Measurements from ENCODE around the gene CCDC15. TPM values are rescaled to one million over a fixed set of nuclear protein-coding genes. Genes with fewer than 3 reads are reported as not detected.
"Not testable (repeated sequence)": the region's sequence is repeated elsewhere in the genome, so short reads cannot be mapped to it uniquely, and the experiment has no call there.

CCDC15 gene
- total RNA-seq, 1 experiment from 2014 or later: 8.6 TPM

- no peak overlapping the region for H3K27ac ChIP-seq (ENCODE audit: low read length)
- no peak overlapping the region for H2AFZ ChIP-seq (ENCODE audit: low read length)
- DNase-seq (peak; percentile 43), ATAC-seq (peak; percentile 20; the same call in 1 of the 2 replicates)
- H4K20me1 ChIP-seq (ENCODE audit: low read length): no peaks in the 10 kb centered on the region
- ChIA-PET POLR2A (ENCODE audit: unreplicated experiment) (no interaction called here), CTCF (no interaction called here)
- no peak overlapping the region for H3K4me3 ChIP-seq (ENCODE audit: low read length)
- no peaks in the 10 kb centered on the region for H3K79me2 ChIP-seq (ENCODE audit: low read length)
- no TSS peak for BruUV-seq (replicated peaks)
- H3K27me3 ChIP-seq (ENCODE audit: low read length): no peaks in the 10 kb centered on the region
- no peaks in the 10 kb centered on the region for H3K36me3 ChIP-seq (ENCODE audit: low read depth, low read length)
- no peaks in the 10 kb centered on the region for H3K9me3 ChIP-seq (ENCODE audit: low read length)
- H3F3A ChIP-seq (ENCODE audit: low read length, unreplicated experiment): no peaks in the 10 kb centered on the region
- no peaks in the 10 kb centered on the region for H3K4me1 ChIP-seq (ENCODE audit: insufficient read depth, low read length)
- H3K4me2 ChIP-seq (ENCODE audit: low read length): no peak overlapping the region
- TF ChIP-seq CTCF (conservative IDR thresholded peaks at IDR 0.05; ENCODE audit: low read depth, low read length): no peak
- TF ChIP-seq EZH2phosphoT487 (IDR thresholded peaks at IDR 0.05; ENCODE audit: borderline replicate concordance, low read length): no peak
- TF ChIP-seq EZH2 (IDR thresholded peaks at IDR 0.05; ENCODE audit: low read length, unreplicated experiment): no peak
- intact Hi-C loops (cut with micrococcal nuclease): no loop called here
- no peaks in the 10 kb centered on the region for H3K9me2 ChIP-seq (replicated peaks; ENCODE audit: low read length)
- no peak overlapping the region for H3K9ac ChIP-seq (ENCODE audit: low read length)
Observed at GRCh38 chr11:125053167-125053566, 99.2 kb downstream of the CCDC15 start.

GRCh38 chr11:125055107-125055715 lies 101.2 kb downstream of the CCDC15 start:
- Histone ChIP-seq H3K4me3 (ENCODE audit: low read length) (no peak overlapping the region), H3K36me3 (ENCODE audit: low read depth, low read length) (no peaks in the 10 kb centered on the region), H3K4me1 (ENCODE audit: insufficient read depth, low read length) (no peaks in the 10 kb centered on the region), H3K4me2 (ENCODE audit: low read length) (no peak overlapping the region), H3K9me3 (ENCODE audit: low read length) (no peaks in the 10 kb centered on the region), H4K20me1 (ENCODE audit: low read length) (no peaks in the 10 kb centered on the region), H3K9me2 (replicated peaks; ENCODE audit: low read length) (no peaks in the 10 kb centered on the region), H3K79me2 (ENCODE audit: low read length) (no peaks in the 10 kb centered on the region), H3F3A (ENCODE audit: low read length, unreplicated experiment) (no peaks in the 10 kb centered on the region), H3K27me3 (ENCODE audit: low read length) (no peaks in the 10 kb centered on the region), H2AFZ (ENCODE audit: low read length) (no peak overlapping the region), H3K9ac (ENCODE audit: low read length) (no peak overlapping the region), H3K27ac (ENCODE audit: low read length) (no peak overlapping the region)
- CTCF ChIA-PET: no interaction called here
- peak; percentile 48 for DNase-seq
- POLR2A ChIA-PET (ENCODE audit: unreplicated experiment): no interaction called here
- no peak for TF ChIP-seq EZH2phosphoT487 (IDR thresholded peaks at IDR 0.05; ENCODE audit: borderline replicate concordance, low read length)
- TF ChIP-seq CTCF (conservative IDR thresholded peaks at IDR 0.05; ENCODE audit: low read depth, low read length): no peak
- no peak for TF ChIP-seq EZH2 (IDR thresholded peaks at IDR 0.05; ENCODE audit: low read length, unreplicated experiment)
- BruUV-seq (replicated peaks): no TSS peak
- intact Hi-C loops (cut with micrococcal nuclease): no loop called here
- peak; percentile 59 for ATAC-seq

GRCh38 chr11:125056111-125056510 lies 102.1 kb downstream of the CCDC15 start:
- H3K9me2 ChIP-seq (replicated peaks; ENCODE audit: low read length); H3F3A ChIP-seq (ENCODE audit: low read length, unreplicated experiment); H3K27ac ChIP-seq (ENCODE audit: low read length); ATAC-seq; H3K4me3 ChIP-seq (ENCODE audit: low read length); H3K27me3 ChIP-seq (ENCODE audit: low read length); H3K79me2 ChIP-seq (ENCODE audit: low read length); H3K36me3 ChIP-seq (ENCODE audit: low read depth, low read length); intact Hi-C loops (cut with micrococcal nuclease); H4K20me1 ChIP-seq (ENCODE audit: low read length); H2AFZ ChIP-seq (ENCODE audit: low read length); H3K9me3 ChIP-seq (ENCODE audit: low read length); BruUV-seq (replicated peaks); CTCF ChIA-PET; POLR2A ChIA-PET (ENCODE audit: unreplicated experiment); H3K9ac ChIP-seq (ENCODE audit: low read length); H3K4me1 ChIP-seq (ENCODE audit: insufficient read depth, low read length); H3K4me2 ChIP-seq (ENCODE audit: low read length); DNase-seq: not testable (repeated sequence)

Measured in PC-3 (cell line).